Adipocyte (in vitro differentiated cells): ENCODE measurements around the gene LRRC1.

Experiments used
- DNase-seq: peaks from one replicate; pipeline ENCODE4 v3.0.0-alpha.2; 2015; ENCODE audit warnings: low read depth
- H3K27me3 ChIP-seq: replicated peaks from 2 replicates; pipeline ENCODE4 v1.7.0; 2013; ENCODE audit warnings: mild to moderate bottlenecking, low read length, moderate library complexity; ENCODE audit not compliant: control insufficient read depth, insufficient read depth
- H3K36me3 ChIP-seq: 2 replicates; pipeline ENCODE4 v1.7.0; 2013; ENCODE audit warnings: low read length, mild to moderate bottlenecking, moderate library complexity; ENCODE audit not compliant: control insufficient read depth, insufficient read depth, severe bottlenecking
- H3K4me1 ChIP-seq: 2 replicates; pipeline ENCODE4 v1.7.0; 2013; ENCODE audit warnings: mild to moderate bottlenecking, low read length, moderate library complexity; ENCODE audit not compliant: control insufficient read depth, insufficient read depth
- H3K4me3 ChIP-seq: 2 replicates; pipeline ENCODE4 v1.7.0; 2013; ENCODE audit warnings: mild to moderate bottlenecking, low read length, moderate library complexity
- H3K9ac ChIP-seq: 2 replicates; pipeline ENCODE4 v1.7.0; 2013; ENCODE audit warnings: mild to moderate bottlenecking, low read length, moderate library complexity
- H3K9me3 ChIP-seq: 2 replicates; pipeline ENCODE4 v1.7.0; 2013; ENCODE audit warnings: mild to moderate bottlenecking, low read length, moderate library complexity; ENCODE audit not compliant: control insufficient read depth

The LRRC1 gene

DNA sequence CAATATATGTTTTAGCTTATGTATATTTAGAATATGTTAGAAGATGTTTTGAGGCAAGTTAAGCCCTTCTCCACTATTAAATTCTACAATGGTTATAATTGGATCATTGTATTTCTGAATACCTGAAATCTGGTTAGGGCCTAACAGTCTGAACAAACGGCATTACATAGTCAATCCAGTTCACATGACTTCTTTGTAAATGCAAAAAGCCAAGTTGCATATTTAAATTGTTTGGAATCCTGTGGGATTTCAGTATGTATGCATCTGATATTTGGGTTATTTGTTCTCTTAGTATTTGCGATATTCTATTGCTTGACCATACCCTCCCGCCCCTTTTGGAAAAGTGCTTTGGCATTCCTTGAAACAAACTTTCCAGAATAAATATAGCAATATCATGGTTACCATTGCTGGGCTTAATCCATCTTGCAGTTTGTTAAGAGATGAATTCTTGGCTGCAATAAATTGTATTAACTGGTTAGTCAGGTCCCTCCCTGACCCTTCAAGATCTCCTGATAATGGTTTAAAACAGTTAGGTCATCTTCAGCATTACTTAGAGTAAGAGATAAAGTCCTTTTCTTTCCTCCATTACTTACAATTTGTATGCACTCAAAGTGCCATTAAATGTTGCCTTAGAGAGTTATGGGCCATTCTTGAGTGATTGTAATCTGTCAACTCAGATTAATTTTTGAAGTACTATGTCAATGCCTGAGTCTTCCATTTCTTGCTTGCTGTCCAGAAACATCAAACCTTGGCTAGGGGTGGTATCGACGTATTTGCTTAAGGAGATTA is 36.5 kb downstream of the LRRC1 start:
- DNase-seq = no peak
- Histone ChIP-seq H3K36me3 (no peaks in the 10 kb centered on the region), H3K4me3 (no peak overlapping the region), H3K9me3 (no peaks in the 10 kb centered on the region), H3K4me1 (peaks cover 20% of the 10 kb centered on the region), H3K9ac (no peak overlapping the region), H3K27me3 (no peaks in the 10 kb centered on the region)

DNA sequence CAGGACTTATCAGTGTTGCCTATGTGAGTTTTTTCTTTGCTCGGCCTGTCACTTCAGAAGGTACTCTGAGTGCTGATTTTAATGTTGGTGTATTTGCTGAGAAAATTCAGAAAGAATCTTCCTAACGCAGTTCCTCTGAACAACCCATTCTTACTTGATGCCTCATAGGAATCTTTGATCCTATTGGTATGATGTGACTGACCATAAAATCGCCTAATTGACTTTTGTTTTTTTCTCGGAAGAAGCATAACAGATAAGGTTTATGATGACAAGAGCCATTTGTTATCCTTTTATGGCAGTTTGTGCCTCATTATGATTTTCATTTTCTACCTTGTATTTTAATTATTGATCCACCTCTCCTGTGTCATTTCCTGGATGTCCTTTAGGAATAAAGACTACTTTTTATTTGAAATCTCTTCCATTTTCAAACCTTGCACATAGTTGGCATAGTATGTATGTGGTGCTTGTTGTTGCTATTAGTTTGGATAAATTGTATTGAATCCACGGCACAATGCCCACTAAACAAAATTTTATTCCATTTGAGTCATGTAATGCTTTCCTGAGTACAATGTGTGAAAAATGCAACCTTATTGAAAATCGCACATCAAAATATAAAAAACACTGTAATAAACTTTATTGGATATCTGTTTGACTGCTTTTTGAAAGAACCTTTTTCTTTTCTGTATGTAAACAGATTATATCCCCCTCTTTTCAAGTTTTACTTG is 37.3 kb downstream of the LRRC1 start:
- DNase-seq = peak; percentile 31
- Histone ChIP-seq H3K36me3 (no peaks in the 10 kb centered on the region), H3K4me1 (peaks cover 12% of the 10 kb centered on the region), H3K27me3 (no peaks in the 10 kb centered on the region), H3K9me3 (no peaks in the 10 kb centered on the region), H3K4me3 (no peak overlapping the region), H3K9ac (no peak overlapping the region)

DNA sequence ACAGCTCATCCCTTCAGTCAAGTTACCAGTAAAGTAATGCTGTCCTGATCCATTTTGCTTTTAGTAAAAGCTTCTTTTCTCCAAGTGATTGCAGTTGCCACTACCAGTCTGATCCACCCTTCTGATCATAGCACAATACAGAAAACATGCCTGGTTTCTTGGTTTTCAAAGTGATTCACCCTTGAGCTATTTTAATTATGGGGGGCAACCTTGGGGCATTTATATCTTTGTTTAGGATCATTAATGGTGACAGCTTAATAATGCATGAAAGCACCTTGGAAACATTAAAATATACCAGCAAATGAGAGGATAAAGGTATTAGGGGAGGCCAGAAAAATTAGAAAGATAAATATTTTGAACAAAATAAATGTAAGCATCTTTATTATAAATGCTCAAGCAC is 38.4 kb downstream of the LRRC1 start:
- Histone ChIP-seq H3K9ac (no peak overlapping the region), H3K4me1 (peaks cover 6% of the 10 kb centered on the region), H3K36me3 (no peaks in the 10 kb centered on the region), H3K9me3 (no peaks in the 10 kb centered on the region), H3K4me3 (no peak overlapping the region), H3K27me3 (no peaks in the 10 kb centered on the region)
- DNase-seq = peak; percentile 27

DNA sequence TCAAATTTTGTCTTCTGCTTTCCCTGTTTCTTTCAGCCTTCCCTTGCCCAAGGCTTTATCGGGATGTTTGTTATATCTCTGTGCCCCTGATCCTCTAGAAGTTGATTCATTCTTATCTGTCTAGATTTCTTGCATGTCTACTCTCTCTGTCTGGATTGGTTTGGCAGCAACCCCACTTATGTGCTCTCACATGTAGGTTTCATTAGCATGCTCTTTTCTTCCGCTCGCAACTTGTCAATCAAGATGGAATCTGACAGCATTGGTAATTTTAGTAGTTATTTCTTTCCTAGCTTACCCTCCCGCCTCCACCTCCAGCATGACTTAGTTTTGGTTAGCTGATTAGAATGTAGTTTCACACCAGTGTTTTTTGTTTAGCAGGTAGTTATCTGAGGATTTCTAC is 39.3 kb downstream of the LRRC1 start:
- Histone ChIP-seq H3K9ac (no peak overlapping the region), H3K27me3 (no peaks in the 10 kb centered on the region), H3K4me3 (no peak overlapping the region), H3K4me1 (peaks cover 8% of the 10 kb centered on the region), H3K9me3 (no peaks in the 10 kb centered on the region), H3K36me3 (no peaks in the 10 kb centered on the region)
- DNase-seq = no peak

DNA sequence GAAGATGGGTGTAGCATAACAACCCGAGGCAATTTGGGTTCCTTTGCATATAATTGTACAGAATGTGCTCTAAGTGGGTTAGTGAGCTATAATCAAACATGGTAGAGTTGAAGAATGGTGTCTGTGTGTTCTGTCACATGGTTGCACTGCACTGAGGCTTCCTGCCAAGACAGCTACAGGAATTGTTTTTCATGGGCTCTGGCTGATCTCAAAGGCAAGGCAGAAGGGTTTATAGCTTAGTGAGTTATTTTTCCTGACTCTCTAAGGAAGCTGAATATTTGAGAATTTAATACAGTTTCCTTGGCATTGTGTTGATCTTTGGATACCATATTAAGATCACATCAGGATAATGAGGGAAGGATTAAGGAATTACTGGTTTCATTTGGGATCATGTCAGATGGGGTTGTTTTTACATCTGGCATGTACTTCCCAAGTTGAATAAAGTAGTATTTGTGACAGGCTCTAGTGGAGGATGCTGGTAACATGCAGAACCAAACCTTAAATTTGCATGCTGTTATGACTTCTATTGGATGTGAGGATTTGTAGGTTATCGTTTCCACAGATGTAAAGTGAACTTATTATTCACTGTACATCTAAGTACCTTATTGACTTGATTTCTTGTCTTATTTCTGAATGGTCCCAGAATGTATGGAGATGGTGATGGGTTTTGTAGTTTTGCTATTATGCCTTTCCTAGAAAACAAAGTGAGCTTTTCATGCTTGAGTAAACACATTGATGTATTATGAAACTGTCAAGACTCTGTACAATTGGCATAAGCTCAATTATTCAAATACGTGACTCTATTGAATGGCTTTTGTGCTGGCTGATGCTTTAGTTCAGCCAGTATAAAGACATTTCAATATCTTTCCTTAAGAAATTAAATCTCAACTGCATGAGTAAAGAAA is 43.3 kb downstream of the LRRC1 start:
- no peaks in the 10 kb centered on the region for H3K9me3 ChIP-seq
- H3K36me3 ChIP-seq = no peaks in the 10 kb centered on the region
- peak; percentile 41 for DNase-seq
- no peaks in the 10 kb centered on the region for H3K27me3 ChIP-seq
- H3K4me1 ChIP-seq = peaks cover 8% of the 10 kb centered on the region
- no peak overlapping the region for H3K4me3 ChIP-seq
- H3K9ac ChIP-seq = no peak overlapping the region

DNA sequence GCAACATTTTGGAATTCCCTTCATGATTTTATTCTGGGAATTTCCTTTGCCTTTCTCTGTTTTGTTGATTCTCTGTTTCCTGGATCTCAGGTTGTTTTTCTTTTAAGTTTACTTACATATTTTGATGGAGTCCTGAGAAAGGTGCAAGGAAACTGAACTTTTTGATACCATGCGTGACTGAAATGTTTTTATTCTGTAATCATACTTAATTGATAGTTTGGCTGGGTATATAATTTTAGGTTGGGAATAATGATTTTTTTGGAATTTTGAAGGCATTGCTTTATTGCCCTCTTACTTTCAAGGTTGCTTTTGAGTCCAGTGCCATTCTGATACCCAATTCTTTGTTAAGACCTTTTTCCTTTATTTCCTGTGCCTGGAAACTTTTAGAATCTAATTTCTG is 45.2 kb downstream of the LRRC1 start:
- Histone ChIP-seq H3K36me3 (no peaks in the 10 kb centered on the region), H3K4me1 (peaks cover 8% of the 10 kb centered on the region), H3K9me3 (no peaks in the 10 kb centered on the region), H3K9ac (no peak overlapping the region), H3K4me3 (no peak overlapping the region), H3K27me3 (no peaks in the 10 kb centered on the region)
- no peak for DNase-seq

DNA sequence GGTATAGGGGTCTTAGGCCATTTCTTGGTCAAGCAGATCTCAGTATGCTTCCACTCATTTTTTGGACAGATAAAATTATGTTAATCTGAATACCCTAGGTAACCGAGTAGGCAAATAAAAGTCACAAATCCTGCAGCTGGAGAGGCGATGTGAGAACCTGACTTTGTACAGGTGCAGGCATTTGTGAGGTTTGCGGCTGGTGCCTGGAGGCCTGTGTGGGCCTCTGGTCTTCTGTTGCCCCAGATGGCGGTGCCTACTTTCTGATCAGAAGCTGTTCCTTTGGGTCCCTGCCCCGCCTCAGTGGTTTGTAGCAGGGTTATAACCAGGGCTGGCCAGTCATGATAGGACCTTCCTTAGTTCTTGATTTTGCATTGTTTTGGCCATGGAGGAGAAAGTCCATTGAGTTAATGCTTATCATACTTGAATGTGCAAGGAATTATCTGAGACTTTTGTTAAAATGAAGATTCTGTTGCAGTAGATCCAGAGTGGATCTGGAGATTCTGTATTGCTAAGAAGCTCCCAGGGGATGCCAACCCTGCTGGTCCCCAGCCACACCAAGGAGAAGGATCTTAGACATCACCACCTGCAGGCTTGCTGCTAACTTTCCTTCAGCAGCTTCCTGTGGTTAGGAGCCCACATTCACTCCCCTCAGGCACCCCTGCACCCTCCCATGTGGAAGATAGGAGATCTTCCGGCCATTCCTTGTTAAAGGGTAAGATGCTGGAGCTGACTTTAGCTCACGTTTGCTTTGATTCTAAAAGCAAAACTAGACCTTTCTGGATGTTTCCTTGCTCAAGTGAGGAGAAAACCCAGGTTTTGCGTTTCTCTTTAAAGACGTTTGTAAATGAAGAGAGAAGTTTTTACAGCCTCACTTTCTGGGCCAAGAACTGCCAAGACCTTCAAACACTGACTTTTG is 50.7 kb downstream of the LRRC1 start:
- H3K36me3 ChIP-seq = no peaks in the 10 kb centered on the region
- no peaks in the 10 kb centered on the region for H3K4me1 ChIP-seq
- no peaks in the 10 kb centered on the region for H3K9me3 ChIP-seq
- no peak overlapping the region for H3K9ac ChIP-seq
- DNase-seq = no peak
- no peaks in the 10 kb centered on the region for H3K27me3 ChIP-seq
- no peak overlapping the region for H3K4me3 ChIP-seq

DNA sequence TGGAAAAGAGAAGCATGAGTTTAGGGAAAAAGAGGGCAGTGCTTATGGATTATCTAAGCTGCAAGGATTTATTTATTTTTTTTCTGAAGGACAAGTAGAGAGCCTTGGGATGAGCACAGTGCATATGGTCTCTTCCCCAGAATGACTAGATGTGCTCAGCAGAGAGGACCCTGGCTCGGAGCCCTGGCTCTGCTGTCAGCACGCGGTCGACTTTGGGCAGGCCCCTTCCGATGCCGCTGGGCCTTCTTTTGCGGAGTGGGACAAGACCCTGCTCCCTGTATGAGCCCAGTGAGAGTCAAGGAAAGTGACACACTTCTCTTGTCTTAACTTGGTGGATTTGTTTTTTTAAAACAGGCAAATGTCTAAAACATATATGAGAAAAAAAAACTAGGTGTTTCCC is 51.4 kb downstream of the LRRC1 start:
- no peaks in the 10 kb centered on the region for H3K9me3 ChIP-seq
- no peak overlapping the region for H3K4me3 ChIP-seq
- H3K9ac ChIP-seq = no peak overlapping the region
- no peaks in the 10 kb centered on the region for H3K4me1 ChIP-seq
- H3K27me3 ChIP-seq = no peaks in the 10 kb centered on the region
- no peak for DNase-seq
- no peaks in the 10 kb centered on the region for H3K36me3 ChIP-seq

DNA sequence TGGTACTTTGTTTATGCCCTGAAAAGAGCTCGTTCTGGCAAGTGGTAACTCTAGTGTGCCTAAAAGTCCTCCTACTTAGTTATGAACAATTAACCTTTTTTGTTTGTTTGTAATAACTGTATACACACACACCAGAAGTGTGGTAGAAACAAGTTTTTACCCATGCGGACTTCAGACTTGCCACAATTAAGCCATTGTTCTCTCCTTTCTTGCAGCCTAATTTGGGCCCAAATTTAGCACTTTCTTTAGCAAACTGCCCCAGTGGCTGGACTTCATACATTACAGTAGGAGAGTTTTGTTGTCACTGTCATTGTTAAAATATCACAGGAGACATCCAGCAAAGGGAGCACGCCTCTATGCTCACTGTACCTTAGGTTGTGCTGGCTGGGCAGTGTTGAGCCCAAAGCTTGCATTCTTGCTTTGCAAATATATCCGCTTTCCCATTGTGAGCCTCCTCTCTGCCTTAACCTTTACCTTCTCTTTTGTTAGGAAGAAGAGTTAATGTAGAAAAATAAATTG is 53.0 kb downstream of the LRRC1 start:
- H3K4me1 ChIP-seq = no peaks in the 10 kb centered on the region
- no peaks in the 10 kb centered on the region for H3K27me3 ChIP-seq
- H3K4me3 ChIP-seq = no peak overlapping the region
- no peaks in the 10 kb centered on the region for H3K36me3 ChIP-seq
- H3K9ac ChIP-seq = no peak overlapping the region
- no peak for DNase-seq
- H3K9me3 ChIP-seq = no peaks in the 10 kb centered on the region

DNA sequence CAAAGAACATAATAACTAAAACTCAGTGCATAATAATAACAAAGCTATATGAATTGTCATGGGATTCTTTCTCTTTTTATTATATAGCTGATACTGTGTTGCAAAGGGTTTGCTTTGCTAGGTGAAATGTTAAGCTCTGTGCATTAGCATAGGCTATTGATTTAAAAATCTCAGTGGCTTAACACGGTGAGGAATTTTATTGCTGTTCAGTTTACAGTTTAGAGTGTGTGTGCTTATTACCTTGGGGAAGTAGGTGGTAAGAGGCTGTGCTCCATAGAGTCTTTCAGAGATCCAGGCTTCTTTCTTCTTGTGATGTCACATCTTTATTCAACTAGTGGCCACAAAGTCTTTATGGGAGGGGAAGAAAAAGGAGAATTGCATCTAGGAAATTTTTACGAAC is 55.7 kb downstream of the LRRC1 start:
- no peaks in the 10 kb centered on the region for H3K36me3 ChIP-seq
- no peak overlapping the region for H3K4me3 ChIP-seq
- no peaks in the 10 kb centered on the region for H3K27me3 ChIP-seq
- H3K4me1 ChIP-seq = no peaks in the 10 kb centered on the region
- no peak for DNase-seq
- no peak overlapping the region for H3K9ac ChIP-seq
- no peaks in the 10 kb centered on the region for H3K9me3 ChIP-seq
